ENCODE data around the gene CDKL4.
A peak's percentile ranks its signal among the peaks of the same experiment; 100 is the strongest.

CDKL4 gene

DNA sequence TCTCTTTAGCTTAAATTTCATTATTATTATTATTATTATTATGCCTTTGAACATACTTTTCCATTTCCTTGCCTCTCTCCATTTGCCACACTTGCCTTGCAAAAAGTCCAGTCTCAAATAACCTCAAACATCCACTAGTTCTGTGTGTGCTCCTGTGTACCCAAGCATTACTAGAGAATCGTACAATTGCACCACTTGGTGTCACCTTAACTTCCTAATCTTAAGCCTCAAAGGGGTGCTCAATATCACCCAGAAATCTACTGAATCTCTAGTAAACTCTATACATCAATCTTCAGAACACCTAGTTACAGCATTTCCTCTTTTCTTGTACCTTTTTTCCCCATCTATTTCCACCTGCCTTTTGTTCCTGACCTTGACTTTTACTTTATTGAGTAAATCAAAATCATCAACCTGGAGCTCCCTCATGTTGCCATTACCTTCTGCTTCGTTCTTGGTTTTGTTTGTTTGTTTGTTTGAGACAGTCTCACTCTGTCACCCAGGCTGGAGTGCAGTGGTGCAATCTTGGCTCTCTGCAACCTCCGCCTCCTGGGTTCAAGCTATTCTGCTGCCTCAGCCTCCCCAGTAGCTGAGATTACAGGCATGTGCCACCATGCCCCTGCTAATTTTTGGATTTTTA, 110.4 kb downstream of the CDKL4 start:
- H3K4me3 Mint-ChIP-seq = no peak overlapping the region
- H3K9me3 Mint-ChIP-seq = no peaks in the 10 kb centered on the region
- no peaks in the 10 kb centered on the region for H3K27me3 Mint-ChIP-seq
- no peak overlapping the region for H3K27ac Mint-ChIP-seq
- H3K36me3 Mint-ChIP-seq (ENCODE audit: low read depth) = no peaks in the 10 kb centered on the region
- peaks cover 48% of the 10 kb centered on the region for H3K4me1 Mint-ChIP-seq (ENCODE audit: low read depth)

- Mint-ChIP-seq H3K36me3 (ENCODE audit: low read depth) (no peaks in the 10 kb centered on the region), H3K27me3 (no peaks in the 10 kb centered on the region), H3K4me1 (ENCODE audit: low read depth) (peaks cover 54% of the 10 kb centered on the region), H3K27ac (peak overlapping the region; percentile 81), H3K4me3 (peak overlapping the region; percentile 62), H3K9me3 (no peaks in the 10 kb centered on the region)
These were observed 114.8 kb downstream of the CDKL4 start for GRCh38 chr2:39128919-39129391.

DNA sequence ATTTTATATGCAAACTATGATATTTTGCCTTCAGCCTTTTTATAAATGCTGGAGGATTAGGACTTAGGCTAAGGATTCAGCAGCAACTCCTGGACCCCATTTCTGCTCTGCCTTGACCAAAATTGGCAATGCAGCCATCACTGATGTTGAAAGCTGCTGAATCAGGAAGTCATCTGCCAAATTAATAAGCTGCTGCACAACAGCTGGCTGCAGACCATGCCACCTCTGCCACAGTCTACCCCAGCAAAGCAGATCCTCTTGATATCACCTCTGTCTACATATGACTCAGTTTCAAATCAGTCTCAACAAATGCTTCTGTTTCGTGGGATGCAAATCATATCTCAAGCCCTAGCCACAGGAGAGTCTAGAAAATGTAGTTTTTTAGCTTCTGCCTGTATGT, 115.8 kb downstream of the CDKL4 start:
- no peaks in the 10 kb centered on the region for H3K27me3 Mint-ChIP-seq
- peaks cover 58% of the 10 kb centered on the region for H3K4me1 Mint-ChIP-seq (ENCODE audit: low read depth)
- no peaks in the 10 kb centered on the region for H3K36me3 Mint-ChIP-seq (ENCODE audit: low read depth)
- H3K27ac Mint-ChIP-seq = peak overlapping the region; percentile 81
- peak overlapping the region; percentile 62 for H3K4me3 Mint-ChIP-seq
- H3K9me3 Mint-ChIP-seq = no peaks in the 10 kb centered on the region
